ENCODE data around the gene PLEK2. TPM values are rescaled to one million over a fixed set of nuclear protein-coding genes. Genes with fewer than 3 reads are reported as not detected.

PLEK2 gene
- total and polyA plus RNA-seq, 2 donors (not counting 3 experiments of a cell fraction or from before 2014, with no cell fraction given): 1.4 to 3.8 TPM

DNA sequence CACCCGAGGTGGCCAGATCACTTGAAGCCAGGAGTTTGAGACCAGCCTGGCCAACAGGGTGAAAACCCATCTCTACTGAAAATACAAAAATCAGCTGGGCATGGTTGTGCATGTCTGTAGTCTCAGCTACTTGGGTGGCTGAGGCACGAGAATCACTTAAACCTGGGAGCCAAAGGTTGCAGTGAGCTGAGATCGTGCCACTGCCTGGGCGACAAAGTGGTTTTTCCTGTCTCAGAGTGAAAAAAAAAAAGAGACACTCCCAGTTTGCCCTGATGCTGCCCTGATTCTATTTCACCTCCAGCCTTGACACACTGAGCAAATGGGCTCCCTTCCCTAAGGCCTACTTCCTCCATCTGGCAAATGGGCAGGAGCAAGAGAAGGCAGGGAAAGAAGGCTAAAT, 28.5 kb upstream of the PLEK2 start:
- intact Hi-C loops (cut with micrococcal nuclease) (no loop called here), dilution Hi-C loops (cut with MboI; ENCODE audit: extremely low pct_ligation_motif_present, low sequenced_read_pairs) (no loop called here)
- ChIA-PET POLR2A (no interaction called here), CTCF (interaction anchor here (1.1 to 5.6 kb wide), 3 partner anchors 13 to 143 kb away, joined by 3 to 34 read pairs (median 3); no protein-coding TSS in a partner anchor)
- Histone ChIP-seq H3K79me2 (ENCODE audit: control insufficient read depth, insufficient read depth, low read length) (no peaks in the 10 kb centered on the region), H3K9ac (replicated peaks; ENCODE audit: extremely low read depth, insufficient read depth, low read length) (no peak overlapping the region), H3K4me3 (replicated peaks in 1 of 3; ENCODE audit: insufficient read depth in 1 of 3, low read depth in 1 of 3, low read length in 3 of 3) (no peak overlapping the region), H2AFZ (ENCODE audit: low read depth, low read length) (no peak overlapping the region), H3K27me3 (ENCODE audit: control insufficient read depth in 2 of 2, insufficient read depth in 2 of 2, low read length in 2 of 2) (peaks cover 3% of the 10 kb centered on the region in 2 experiments), H3K9me1 (replicated peaks; ENCODE audit: control insufficient read depth, extremely low read depth, insufficient read depth, low read length) (no peaks in the 10 kb centered on the region), H3K4me1 (ENCODE audit: control insufficient read depth, extremely low read depth, insufficient read depth, low read length) (peaks cover 9% of the 10 kb centered on the region), H4K20me1 (replicated peaks; ENCODE audit: control insufficient read depth, extremely low read depth, insufficient read depth, low read length) (no peaks in the 10 kb centered on the region), H3K9me3 (replicated peaks; ENCODE audit: control insufficient read depth, insufficient read depth, low read length) (no peaks in the 10 kb centered on the region), H3K36me3 (ENCODE audit: control insufficient read depth in 2 of 2, extremely low read depth in 1 of 2, insufficient read depth in 2 of 2, low read length in 2 of 2) (no peaks in the 10 kb centered on the region), H3K27ac (ENCODE audit: insufficient read depth, low read depth, low read length) (no peak overlapping the region), H3K4me2 (ENCODE audit: insufficient read depth, low read length) (no peak overlapping the region)
- TF ChIP-seq, protein P1, sequence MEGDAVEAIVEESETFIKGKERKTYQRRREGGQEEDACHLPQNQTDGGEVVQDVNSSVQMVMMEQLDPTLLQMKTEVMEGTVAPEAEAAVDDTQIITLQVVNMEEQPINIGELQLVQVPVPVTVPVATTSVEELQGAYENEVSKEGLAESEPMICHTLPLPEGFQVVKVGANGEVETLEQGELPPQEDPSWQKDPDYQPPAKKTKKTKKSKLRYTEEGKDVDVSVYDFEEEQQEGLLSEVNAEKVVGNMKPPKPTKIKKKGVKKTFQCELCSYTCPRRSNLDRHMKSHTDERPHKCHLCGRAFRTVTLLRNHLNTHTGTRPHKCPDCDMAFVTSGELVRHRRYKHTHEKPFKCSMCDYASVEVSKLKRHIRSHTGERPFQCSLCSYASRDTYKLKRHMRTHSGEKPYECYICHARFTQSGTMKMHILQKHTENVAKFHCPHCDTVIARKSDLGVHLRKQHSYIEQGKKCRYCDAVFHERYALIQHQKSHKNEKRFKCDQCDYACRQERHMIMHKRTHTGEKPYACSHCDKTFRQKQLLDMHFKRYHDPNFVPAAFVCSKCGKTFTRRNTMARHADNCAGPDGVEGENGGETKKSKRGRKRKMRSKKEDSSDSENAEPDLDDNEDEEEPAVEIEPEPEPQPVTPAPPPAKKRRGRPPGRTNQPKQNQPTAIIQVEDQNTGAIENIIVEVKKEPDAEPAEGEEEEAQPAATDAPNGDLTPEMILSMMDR (IDR thresholded peaks at IDR 0.05; ENCODE audit: extremely low read depth in 1 of 2, insufficient read depth in 1 of 2, low read depth in 1 of 2, low read length in 2 of 2): no peak
- TF ChIP-seq JUN (IDR thresholded peaks at IDR 0.05; ENCODE audit: borderline replicate concordance, insufficient read depth, insufficient read length, low read depth): no peak
- TF ChIP-seq EZH2 (IDR thresholded peaks at IDR 0.05; ENCODE audit: borderline replicate concordance, low read depth, low read length, severe bottlenecking): no peak
- no peak for TF ChIP-seq POLR2A (IDR thresholded peaks at IDR 0.05; ENCODE audit: low read depth, low read length)
- no peak for TF ChIP-seq GATA2 (IDR thresholded peaks at IDR 0.05; ENCODE audit: insufficient read depth, insufficient read length, low read depth, low read length)
- TF ChIP-seq MYC (IDR thresholded peaks at IDR 0.05; ENCODE audit: low read depth, low read length): no peak
- no peak for TF ChIP-seq POLR2AphosphoS5 (IDR thresholded peaks at IDR 0.05; ENCODE audit: insufficient read depth, low read depth, low read length)
- TF ChIP-seq FOS (IDR thresholded peaks at IDR 0.05; ENCODE audit: borderline replicate concordance, insufficient read depth, low read length): no peak
- TF ChIP-seq, protein P2, sequence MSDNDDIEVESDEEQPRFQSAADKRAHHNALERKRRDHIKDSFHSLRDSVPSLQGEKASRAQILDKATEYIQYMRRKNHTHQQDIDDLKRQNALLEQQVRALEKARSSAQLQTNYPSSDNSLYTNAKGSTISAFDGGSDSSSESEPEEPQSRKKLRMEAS (IDR thresholded peaks at IDR 0.05; ENCODE audit: insufficient read depth, insufficient read length): no peak
- DNase-seq (ENCODE audit: low read depth, low spot score) (no peak), FAIRE-seq (no peak)
- BruUV-seq (replicated peaks): no TSS peak
